Gastroesophageal sphincter (tissue), 4 donors: Measurements from ENCODE around the gene STEAP1B. TPM values are rescaled to one million over a fixed set of nuclear protein-coding genes. Genes with fewer than 3 reads are reported as not detected.

Experiments
- ATAC-seq: fragments of 150-250 bp; one replicate; pipeline ENCODE4 v1.9.1; 2016; ENCODE audit warnings: mild to moderate bottlenecking, moderate library complexity
- H3K27ac ChIP-seq, 4 donors: fragments of 200-600 bp; sonication (generic) in 3 of 4; 1 replicate in 3 of 4; 2 replicates in 1 of 4; pipeline ENCODE4 v1.5.1; 2016 to 2019
- H3K27me3 ChIP-seq: fragments of 200-600 bp; sonication (generic); one replicate; pipeline ENCODE4 v1.5.1; 2019
- H3K36me3 ChIP-seq, 2 donors: fragments of 200-600 bp; sonication (generic); one replicate each; pipeline ENCODE4 v1.5.1; 2019; ENCODE audit warnings: control low read depth in 1 of 2
- H3K4me1 ChIP-seq, 3 donors: fragments of 200-600 bp; sonication (generic); 1 replicate in 2 of 3; 2 replicates in 1 of 3; pipeline ENCODE4 v1.5.1; 2016 to 2019; ENCODE audit warnings: control low read depth in 2 of 3
- H3K4me3 ChIP-seq, 2 donors: fragments of 200-600 bp; sonication (generic); one replicate each; pipeline ENCODE4 v1.5.1; 2019; ENCODE audit warnings: mild to moderate bottlenecking in 1 of 2, moderate library complexity in 1 of 2
- H3K9me3 ChIP-seq, 3 donors: fragments of 200-600 bp; sonication (generic); one replicate each; pipeline ENCODE4 v1.5.1; 2017 to 2019; ENCODE audit warnings: control low read depth in 2 of 3
- EP300 ChIP-seq: sonication (generic); formaldehyde crosslinking; IDR thresholded peaks from one replicate; pipeline ENCODE4 v1.6.1; 2017; ENCODE audit warnings: antibody characterized with exemption, mild to moderate bottlenecking
- POLR2A ChIP-seq, 2 donors: fragments of 450-650 bp; IDR thresholded peaks; one replicate each; pipeline ENCODE4 v1.6.1; 2017; ENCODE audit warnings: antibody characterized with exemption in 2 of 2, mild to moderate bottlenecking in 2 of 2, moderate library complexity in 1 of 2
- POLR2AphosphoS5 ChIP-seq: sonication (generic); formaldehyde crosslinking; IDR thresholded peaks from one replicate; pipeline ENCODE4 v1.6.1; 2017; ENCODE audit warnings: antibody characterized with exemption
- WGBS, 2 donors: methylation state at CpG; one replicate each; pipeline ENCODE4 v1.1.5; 2018; ENCODE audit warnings: low coverage in 1 of 2; 5-methylcytosine and 5-hydroxymethylcytosine counted together
- total RNA-seq, 4 donors: library from RNA; depleted of rRNA; stranded (reverse); fragments of >200 nt; gene quantifications; one replicate each; pipeline ENCODE4 v1.1.0, GENCODE V29; 2016
- TF ChIP-seq, protein P1 (sequence below), 4 experiments: fragments of 200-600 bp in 2 of 4; fragments of 450-650 bp in 2 of 4; sonication (generic) in 1 of 4; IDR thresholded peaks; one replicate each; pipeline ENCODE4 v1.5.1; 2017 to 2019; ENCODE audit warnings: antibody characterized with exemption in 4 of 4, mild to moderate bottlenecking in 2 of 4, moderate library complexity in 2 of 4

Gene STEAP1B
- total RNA-seq, 4 donors from 2014 or later = 0.66 to 2.8 (median 0.67) TPM; not detected in 1

DNA sequence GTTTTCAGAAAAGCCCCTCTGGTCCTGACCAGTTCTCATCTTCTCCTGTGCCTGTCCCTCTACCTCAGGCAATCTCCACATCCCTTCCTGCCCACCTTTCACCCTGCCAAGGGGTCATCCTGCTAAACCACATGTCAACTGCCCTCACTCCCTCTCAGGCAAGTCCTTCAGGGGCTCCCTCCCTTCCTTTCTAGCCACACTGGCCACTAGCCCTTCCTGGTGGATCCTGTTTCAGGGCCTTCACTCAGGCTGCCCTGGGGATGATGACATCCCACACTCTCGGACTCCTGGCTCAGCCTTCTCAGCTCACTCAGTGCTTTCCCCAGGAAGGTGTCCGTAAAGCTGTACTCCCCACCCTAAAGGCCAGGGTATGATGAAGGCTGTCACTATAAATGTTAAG lies 13.4 kb downstream of the STEAP1B start:
- no peaks in the 10 kb centered on the region for H3K9me3 ChIP-seq
- peaks cover 0 to 6% (median 0%) of the 10 kb centered on the region in 3 donors for H3K4me1 ChIP-seq
- H3K27ac ChIP-seq = no peak overlapping the region
- no peak for ATAC-seq
- H3K27me3 ChIP-seq = peaks cover 10% of the 10 kb centered on the region
- no peak overlapping the region for H3K4me3 ChIP-seq
- no peaks in the 10 kb centered on the region for H3K36me3 ChIP-seq
- no peak for TF ChIP-seq EP300
- WGBS, 2 donors = 80 to 100% methylated on average over 1 of the region's 2 CpGs

DNA sequence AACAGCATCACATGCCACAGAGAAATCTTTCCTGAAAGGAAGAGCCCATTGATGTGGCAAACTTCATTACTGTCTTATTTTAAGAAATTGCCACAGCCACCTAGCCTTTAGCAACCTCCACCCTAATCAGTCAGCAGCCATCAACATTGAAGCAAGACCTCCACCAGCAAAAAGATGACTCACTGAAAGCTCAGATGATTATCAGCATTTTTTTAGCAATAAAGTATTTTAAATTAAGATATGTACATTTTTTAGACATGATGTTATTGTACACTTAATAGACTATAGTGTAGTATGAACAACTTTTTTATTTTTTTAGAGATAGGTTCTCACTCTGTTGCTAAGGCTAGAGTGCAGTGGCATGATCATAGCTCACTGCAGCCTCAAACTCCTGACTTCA lies 14.8 kb downstream of the STEAP1B start:
- no peaks in the 10 kb centered on the region for H3K9me3 ChIP-seq

DNA sequence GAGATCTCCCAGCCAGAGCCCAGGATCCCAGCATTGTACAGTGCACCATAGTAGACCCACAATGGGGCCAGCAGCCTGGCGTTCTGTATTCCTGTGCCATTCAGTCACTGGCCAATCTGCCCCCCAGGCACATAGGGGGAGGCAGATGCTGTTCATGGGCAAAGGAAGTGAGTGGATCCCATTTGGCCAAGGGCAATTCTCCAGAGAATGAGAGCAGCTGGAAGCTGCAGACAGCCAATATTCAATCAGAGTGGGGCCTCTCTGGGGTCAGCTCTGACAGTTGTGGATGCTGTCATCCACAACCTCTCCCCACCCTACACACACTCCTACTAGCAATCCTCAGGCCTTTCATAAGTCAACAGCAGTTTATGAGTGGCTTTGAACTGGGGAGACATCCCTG lies 17.5 kb downstream of the STEAP1B start:
- no peak overlapping the region for H3K27ac ChIP-seq
- no peaks in the 10 kb centered on the region for H3K36me3 ChIP-seq
- no peaks in the 10 kb centered on the region for H3K9me3 ChIP-seq
- WGBS, 2 donors = no CpG with 5 or more reads among the region's 1 CpG
- no peak for ATAC-seq
- H3K4me1 ChIP-seq = no peaks in the 10 kb centered on the region
- H3K27me3 ChIP-seq = no peaks in the 10 kb centered on the region
- TF ChIP-seq POLR2AphosphoS5 = no peak
- TF ChIP-seq, protein P1, sequence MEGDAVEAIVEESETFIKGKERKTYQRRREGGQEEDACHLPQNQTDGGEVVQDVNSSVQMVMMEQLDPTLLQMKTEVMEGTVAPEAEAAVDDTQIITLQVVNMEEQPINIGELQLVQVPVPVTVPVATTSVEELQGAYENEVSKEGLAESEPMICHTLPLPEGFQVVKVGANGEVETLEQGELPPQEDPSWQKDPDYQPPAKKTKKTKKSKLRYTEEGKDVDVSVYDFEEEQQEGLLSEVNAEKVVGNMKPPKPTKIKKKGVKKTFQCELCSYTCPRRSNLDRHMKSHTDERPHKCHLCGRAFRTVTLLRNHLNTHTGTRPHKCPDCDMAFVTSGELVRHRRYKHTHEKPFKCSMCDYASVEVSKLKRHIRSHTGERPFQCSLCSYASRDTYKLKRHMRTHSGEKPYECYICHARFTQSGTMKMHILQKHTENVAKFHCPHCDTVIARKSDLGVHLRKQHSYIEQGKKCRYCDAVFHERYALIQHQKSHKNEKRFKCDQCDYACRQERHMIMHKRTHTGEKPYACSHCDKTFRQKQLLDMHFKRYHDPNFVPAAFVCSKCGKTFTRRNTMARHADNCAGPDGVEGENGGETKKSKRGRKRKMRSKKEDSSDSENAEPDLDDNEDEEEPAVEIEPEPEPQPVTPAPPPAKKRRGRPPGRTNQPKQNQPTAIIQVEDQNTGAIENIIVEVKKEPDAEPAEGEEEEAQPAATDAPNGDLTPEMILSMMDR (IDR thresholded peaks at IDR 0.05) = no peak
- no peak for TF ChIP-seq POLR2A (IDR thresholded peaks at IDR 0.05)
- TF ChIP-seq EP300 = no peak
- H3K4me3 ChIP-seq = no peak overlapping the region

More for the DNA sequence above, 14.8 kb downstream of the STEAP1B start:
- Histone ChIP-seq H3K4me3 (no peak overlapping the region), H3K27ac (no peak overlapping the region), H3K4me1 (peaks cover 0 to 6% (median 0%) of the 10 kb centered on the region in 3 donors), H3K36me3 (no peaks in the 10 kb centered on the region), H3K27me3 (peaks cover 10% of the 10 kb centered on the region)
- no peak for ATAC-seq
- TF ChIP-seq POLR2A (IDR thresholded peaks at IDR 0.05) (no peak), POLR2AphosphoS5 (no peak), EP300 (no peak)
- TF ChIP-seq, protein P1 (IDR thresholded peaks at IDR 0.05) = no peak

DNA sequence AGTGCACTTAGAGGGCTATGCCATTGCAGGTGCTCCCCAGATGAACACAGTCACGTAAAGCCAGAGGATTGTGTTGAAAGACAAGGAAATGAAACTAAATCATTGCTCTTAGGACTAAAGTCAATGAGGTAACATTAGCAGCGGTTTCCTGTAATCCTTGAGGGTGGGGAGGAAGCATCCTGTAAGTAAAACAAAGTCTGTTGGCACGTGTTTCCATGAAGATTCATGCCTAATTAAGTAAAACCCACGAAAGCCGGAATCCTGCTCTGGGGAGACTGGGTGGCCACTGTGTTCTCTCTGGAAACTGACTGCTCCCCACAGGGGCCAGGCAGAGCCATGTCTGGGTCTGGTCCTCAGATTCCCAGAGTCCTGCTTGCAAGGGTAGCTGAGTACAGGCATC lies 18.3 kb downstream of the STEAP1B start:
- TF ChIP-seq EP300 = no peak
- no peak for TF ChIP-seq POLR2AphosphoS5
- TF ChIP-seq, protein P1 (IDR thresholded peaks at IDR 0.05) = no peak
- no peak for TF ChIP-seq POLR2A (IDR thresholded peaks at IDR 0.05)
- 66 to 69% methylated on average over 3 to 5 of the region's 5 CpGs for WGBS, 2 donors
- ATAC-seq = peak; percentile 23
- Histone ChIP-seq H3K27me3 (no peaks in the 10 kb centered on the region), H3K36me3 (no peaks in the 10 kb centered on the region), H3K4me3 (no peak overlapping the region), H3K27ac (no peak overlapping the region), H3K4me1 (no peaks in the 10 kb centered on the region), H3K9me3 (no peaks in the 10 kb centered on the region)

DNA sequence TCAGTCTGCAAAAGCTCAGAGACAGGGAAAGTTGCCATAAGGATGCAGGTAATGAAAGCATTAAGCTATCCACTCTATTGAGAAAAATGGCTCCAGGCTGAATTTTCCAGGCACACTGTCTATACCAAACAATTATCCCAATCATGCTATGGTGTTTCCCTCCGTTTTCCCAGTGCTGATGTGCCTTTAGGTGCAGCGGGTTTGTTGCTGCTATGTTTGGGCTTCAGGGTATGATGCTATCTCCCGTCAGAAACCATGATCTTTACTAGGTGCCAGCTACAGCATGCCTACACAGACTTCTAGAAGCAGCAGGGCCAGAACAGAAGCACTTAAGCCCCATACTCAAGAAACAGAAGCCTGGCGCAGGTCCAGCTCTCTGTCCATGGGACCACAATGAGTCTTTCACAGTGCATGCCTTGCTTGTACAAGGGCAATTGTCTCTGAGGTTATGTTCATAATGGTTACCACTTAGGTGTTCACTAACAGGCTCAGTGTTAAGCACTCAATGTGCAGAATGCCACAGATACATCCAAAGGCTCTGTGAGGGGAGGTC lies 19.4 kb downstream of the STEAP1B start:
- no peaks in the 10 kb centered on the region for H3K9me3 ChIP-seq
- no peaks in the 10 kb centered on the region for H3K27me3 ChIP-seq
- H3K36me3 ChIP-seq = no peaks in the 10 kb centered on the region
- TF ChIP-seq EP300 (no peak), POLR2AphosphoS5 (no peak), POLR2A (IDR thresholded peaks at IDR 0.05) (no peak)
- TF ChIP-seq, protein P1 (IDR thresholded peaks at IDR 0.05) = no peak
- H3K27ac ChIP-seq = no peak overlapping the region
- WGBS, 2 donors = 58 to 78% methylated on average over 2 to 4 of the region's 4 CpGs
- no peaks in the 10 kb centered on the region for H3K4me1 ChIP-seq
- ATAC-seq = no peak
- no peak overlapping the region for H3K4me3 ChIP-seq
